LNCAP (cell line): ENCODE data around the gene CAMK1G.

Experiments
- CTCF ChIP-seq: fragments of 450-650 bp; IDR thresholded peaks from 2 replicates; pipeline ENCODE4 v1.5.1; 2017; ENCODE audit warnings: mild to moderate bottlenecking

Gene CAMK1G

GRCh38 chr1:209618291-209618690, 34.8 kb downstream of the CAMK1G start:
- no peak for TF ChIP-seq CTCF

- TF ChIP-seq CTCF: no peak
These were observed 35.4 kb downstream of the CAMK1G start for GRCh38 chr1:209618756-209619420.

GRCh38 chr1:209619696-209620486, 36.4 kb downstream of the CAMK1G start:
- no peak for TF ChIP-seq CTCF

GRCh38 chr1:209620487-209620884, 37.0 kb downstream of the CAMK1G start:
- TF ChIP-seq CTCF: no peak

- TF ChIP-seq CTCF: no peak
These were observed 37.8 kb downstream of the CAMK1G start for GRCh38 chr1:209621286-209621685.

- TF ChIP-seq CTCF: no peak
These were observed 38.5 kb downstream of the CAMK1G start for GRCh38 chr1:209621741-209622655.
